Activated CD4-positive, CD25-positive, alpha-beta regulatory T cell treated with anti-CD3 and anti-CD28 coated beads, Interleukin-2, amount 50 U/mL, for 24 hours (primary cell): ENCODE data around the gene CDPF1.
"Not testable (repeated sequence)": the region's sequence is repeated elsewhere in the genome, so short reads cannot be mapped to it uniquely, and the experiment has no call there.

ENCODE experiments used
- ATAC-seq, 2 donors: fragments of 150-1000 bp; cut with Tn5 transposase; one replicate each; pipeline ENCODE4 v1.10.0; 2021; ENCODE audit warnings: mild to moderate bottlenecking in 1 of 2, moderate library complexity in 1 of 2

CDPF1 gene

GRCh38 chr22:46224044-46224897 lies 25.8 kb downstream of the CDPF1 start:
- ATAC-seq, result no peak

GRCh38 chr22:46220921-46221320 lies 29.2 kb downstream of the CDPF1 start:
- no peak for ATAC-seq

GRCh38 chr22:46219636-46220035 lies 30.5 kb downstream of the CDPF1 start:
- ATAC-seq, result no peak

- ATAC-seq, result no peak
Observed at GRCh38 chr22:46214616-46215015, 35.5 kb downstream of the CDPF1 start.

- ATAC-seq, result no peak
Observed at GRCh38 chr22:46214149-46214548, 35.9 kb downstream of the CDPF1 start.

GRCh38 chr22:46213052-46213451 lies 37.0 kb downstream of the CDPF1 start:
- ATAC-seq, result peak; percentile 44 to 62

GRCh38 chr22:46212195-46212594 lies 37.9 kb downstream of the CDPF1 start:
- ATAC-seq, result no peak

GRCh38 chr22:46209262-46209661 lies 40.8 kb downstream of the CDPF1 start:
- ATAC-seq, result no peak

- ATAC-seq, result no peak
Observed at GRCh38 chr22:46203601-46203980, 46.5 kb downstream of the CDPF1 start.

GRCh38 chr22:46202897-46203600 lies 47.0 kb downstream of the CDPF1 start:
- no peak for ATAC-seq

GRCh38 chr22:46201059-46201757 lies 48.9 kb downstream of the CDPF1 start:
- no peak for ATAC-seq

- not testable (repeated sequence) for ATAC-seq
Observed at GRCh38 chr22:46198806-46199205, 51.3 kb downstream of the CDPF1 start.

GRCh38 chr22:46198274-46198673 lies 51.8 kb downstream of the CDPF1 start:
- ATAC-seq, result no peak

GRCh38 chr22:46196278-46196677 lies 53.8 kb downstream of the CDPF1 start:
- no peak for ATAC-seq

- ATAC-seq, result no peak
Observed at GRCh38 chr22:46195487-46196165, 54.5 kb downstream of the CDPF1 start.
